Esophagus squamous epithelium (tissue), 4 donors: ENCODE measurements around the gene ASIC1.

ENCODE experiments used
- POLR2A ChIP-seq, 4 donors: fragments of 450-650 bp; IDR thresholded peaks; one replicate each; pipeline ENCODE4 v1.6.1; 2017; ENCODE audit warnings: antibody characterized with exemption in 4 of 4, mild to moderate bottlenecking in 4 of 4, moderate library complexity in 3 of 4
- TF ChIP-seq, protein P1 (sequence below), 6 experiments: fragments of 450-650 bp in 4 of 6; fragments of 200-600 bp in 2 of 6; sonication (generic) in 2 of 6; IDR thresholded peaks; one replicate each; pipeline ENCODE4 v1.5.1; 2016 to 2019; ENCODE audit warnings: antibody characterized with exemption in 6 of 6, mild to moderate bottlenecking in 4 of 6, moderate library complexity in 4 of 6

DNA sequence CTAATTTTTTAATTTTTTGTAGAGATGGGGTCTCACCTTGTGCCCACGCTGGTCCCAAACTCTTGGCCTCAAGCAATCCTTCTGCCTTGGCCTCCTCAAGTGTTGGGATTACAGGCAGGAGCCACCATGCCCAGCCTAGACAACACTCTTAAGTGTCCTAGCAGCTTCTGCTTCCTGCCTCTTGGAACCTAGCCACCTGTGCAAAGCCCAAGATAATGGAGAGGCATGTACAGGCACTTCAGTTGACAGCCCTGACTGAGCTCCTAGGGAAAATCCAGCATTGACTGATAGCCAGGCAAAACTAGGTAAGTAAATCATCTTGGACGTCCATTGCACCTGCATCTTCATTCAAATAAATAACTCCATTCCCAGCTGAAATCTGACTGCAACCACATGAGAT is 70.2 kb downstream of the ASIC1 start:
- TF ChIP-seq, protein P1, sequence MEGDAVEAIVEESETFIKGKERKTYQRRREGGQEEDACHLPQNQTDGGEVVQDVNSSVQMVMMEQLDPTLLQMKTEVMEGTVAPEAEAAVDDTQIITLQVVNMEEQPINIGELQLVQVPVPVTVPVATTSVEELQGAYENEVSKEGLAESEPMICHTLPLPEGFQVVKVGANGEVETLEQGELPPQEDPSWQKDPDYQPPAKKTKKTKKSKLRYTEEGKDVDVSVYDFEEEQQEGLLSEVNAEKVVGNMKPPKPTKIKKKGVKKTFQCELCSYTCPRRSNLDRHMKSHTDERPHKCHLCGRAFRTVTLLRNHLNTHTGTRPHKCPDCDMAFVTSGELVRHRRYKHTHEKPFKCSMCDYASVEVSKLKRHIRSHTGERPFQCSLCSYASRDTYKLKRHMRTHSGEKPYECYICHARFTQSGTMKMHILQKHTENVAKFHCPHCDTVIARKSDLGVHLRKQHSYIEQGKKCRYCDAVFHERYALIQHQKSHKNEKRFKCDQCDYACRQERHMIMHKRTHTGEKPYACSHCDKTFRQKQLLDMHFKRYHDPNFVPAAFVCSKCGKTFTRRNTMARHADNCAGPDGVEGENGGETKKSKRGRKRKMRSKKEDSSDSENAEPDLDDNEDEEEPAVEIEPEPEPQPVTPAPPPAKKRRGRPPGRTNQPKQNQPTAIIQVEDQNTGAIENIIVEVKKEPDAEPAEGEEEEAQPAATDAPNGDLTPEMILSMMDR (IDR thresholded peaks at IDR 0.05): no peak
- no peak for TF ChIP-seq POLR2A (IDR thresholded peaks at IDR 0.05)
